Superior temporal gyrus (tissue), 1 donor: ENCODE results near the gene SMURF2.

Source experiments
- DNase-seq: peaks from one replicate; pipeline ENCODE4 v3.0.0-alpha.2; 2016; ENCODE audit errors: extremely low spot score

SMURF2 gene

GRCh38 chr17:64540118-64540776, 121.9 kb downstream of the SMURF2 start:
- peak; percentile 5 for DNase-seq

GRCh38 chr17:64538508-64539130, 123.5 kb downstream of the SMURF2 start:
- no peak for DNase-seq

- no peak for DNase-seq
These were observed 124.6 kb downstream of the SMURF2 start for GRCh38 chr17:64537488-64537887.

GRCh38 chr17:64536913-64537312, 125.2 kb downstream of the SMURF2 start:
- DNase-seq, result no peak

- DNase-seq, result no peak
These were observed 126.8 kb downstream of the SMURF2 start for GRCh38 chr17:64535357-64535756.

- no peak for DNase-seq
These were observed 127.9 kb downstream of the SMURF2 start for GRCh38 chr17:64534187-64534586.

- DNase-seq, result no peak
These were observed 128.3 kb downstream of the SMURF2 start for GRCh38 chr17:64533784-64534183.

- DNase-seq, result no peak
These were observed 129.7 kb downstream of the SMURF2 start for GRCh38 chr17:64532409-64532808.

- no peak for DNase-seq
These were observed 130.1 kb downstream of the SMURF2 start for GRCh38 chr17:64531955-64532371.

- no peak for DNase-seq
These were observed 132.9 kb downstream of the SMURF2 start for GRCh38 chr17:64529221-64529620.

GRCh38 chr17:64527914-64528313, 134.2 kb downstream of the SMURF2 start:
- DNase-seq, result no peak

- DNase-seq, result no peak
These were observed 141.7 kb downstream of the SMURF2 start for GRCh38 chr17:64520359-64520758.

- DNase-seq, result no peak
These were observed 142.5 kb downstream of the SMURF2 start for GRCh38 chr17:64519601-64520000.

GRCh38 chr17:64515829-64516228, 146.3 kb downstream of the SMURF2 start:
- no peak for DNase-seq

GRCh38 chr17:64515419-64515818, 146.7 kb downstream of the SMURF2 start:
- no peak for DNase-seq

- DNase-seq, result no peak
These were observed 152.9 kb downstream of the SMURF2 start for GRCh38 chr17:64509179-64509578.

- no peak for DNase-seq
These were observed 153.4 kb downstream of the SMURF2 start for GRCh38 chr17:64508683-64509082.

GRCh38 chr17:64507413-64507782, 154.7 kb downstream of the SMURF2 start:
- DNase-seq, result peak; percentile 79

GRCh38 chr17:64506576-64507412, 155.3 kb downstream of the SMURF2 start, which contains the start of gene CEP95:
TSS of gene CEP95 (plus strand) at chr17:64506977. CDS start at chr17:64507098, 121 bp downstream.
- peak; percentile 95 for DNase-seq

- DNase-seq, result peak; percentile 97
These were observed 155.9 kb downstream of the SMURF2 start, which contains the start of gene DDX5 for GRCh38 chr17:64506201-64506575. TSS of gene DDX5 (minus strand) at chr17:64506289. CDS start at chr17:64506119, 170 bp downstream.

GRCh38 chr17:64505340-64506200, 156.5 kb downstream of the SMURF2 start:
- DNase-seq, result peak; percentile 92
